Measurements from ENCODE around the gene CDC14C.
"Not testable (repeated sequence)": the region's sequence is repeated elsewhere in the genome, so short reads cannot be mapped to it uniquely, and the experiment has no call there.

GRCh38 chr7:48905686-48906085 is 18.7 kb upstream of the CDC14C start:
- TF ChIP-seq CTCF, POLR2A, POLR2AphosphoS5, EP300 (IDR thresholded peaks at IDR 0.05): not testable (repeated sequence)

Data from upper lobe of left lung (tissue), 4 donors.